H1 (cell line): ENCODE results near the gene CCDC33. TPM values are rescaled to one million over a fixed set of nuclear protein-coding genes. Genes with fewer than 3 reads are reported as not detected.

ENCODE experiments used
- ATF3 ChIP-seq: IDR thresholded peaks from 2 replicates; pipeline ENCODE4 v1.6.1; 2011; ENCODE audit warnings: low read depth, mild to moderate bottlenecking, low read length; ENCODE audit not compliant: insufficient read depth
- CBX8 ChIP-seq: fragments of 300-800, 300-1000 bp; sonication (generic); IDR thresholded peaks from 2 replicates; pipeline ENCODE4 v1.7.1; 2016; ENCODE audit warnings: low read depth, low read length, borderline replicate concordance
- CHD2 ChIP-seq: IDR thresholded peaks from 2 replicates; pipeline ENCODE4 v1.6.1; 2012; ENCODE audit warnings: low read length, improper control_type of control experiment
- E2F6 ChIP-seq: IDR thresholded peaks from 2 replicates; pipeline ENCODE4 v1.6.1; 2012; ENCODE audit warnings: inconsistent platforms
- EP300 ChIP-seq, 2 experiments: IDR thresholded peaks; 1 replicate in 1 of 2; 2 replicates in 1 of 2; pipeline ENCODE4 v1.6.1; 2011 to 2012; ENCODE audit warnings: low read depth in 2 of 2, low read length in 2 of 2, mild to moderate bottlenecking in 2 of 2, borderline replicate concordance in 1 of 2, inconsistent platforms in 1 of 2, moderate library complexity in 1 of 2
- EZH2 ChIP-seq: fragments of 200-600 bp; sonication (generic); IDR thresholded peaks from 2 replicates; pipeline ENCODE4 v1.7.1; 2012; ENCODE audit warnings: low read depth, mild to moderate bottlenecking, moderate library complexity, low read length, inconsistent platforms; ENCODE audit not compliant: severe bottlenecking
- GABPA ChIP-seq: IDR thresholded peaks from 2 replicates; pipeline ENCODE4 v1.6.1; 2011; ENCODE audit warnings: mild to moderate bottlenecking, low read length, moderate library complexity, borderline replicate concordance; ENCODE audit not compliant: insufficient read depth
- GTF2F1 ChIP-seq: IDR thresholded peaks from 2 replicates; pipeline ENCODE4 v1.6.1; 2012; ENCODE audit warnings: low read depth, low read length, improper control_type of control experiment, borderline replicate concordance
- KDM1A ChIP-seq: fragments of 200-600, 300-600 bp; sonication (generic); IDR thresholded peaks from 2 replicates; pipeline ENCODE4 v1.7.1; 2016; ENCODE audit warnings: mild to moderate bottlenecking, low read length, borderline replicate concordance
- SAP30 ChIP-seq: fragments of 300-600 bp; sonication (generic); IDR thresholded peaks from 2 replicates; pipeline ENCODE4 v1.7.1; 2012; ENCODE audit warnings: low read length, moderate library complexity, mild to moderate bottlenecking, inconsistent platforms; ENCODE audit not compliant: insufficient read depth, insufficient replicate concordance
- SP2 ChIP-seq: IDR thresholded peaks from 2 replicates; pipeline ENCODE4 v1.6.1; 2012; ENCODE audit warnings: mild to moderate bottlenecking, low read length, inconsistent platforms
- SP4 ChIP-seq: IDR thresholded peaks from 2 replicates; pipeline ENCODE4 v1.6.1; 2012; ENCODE audit warnings: low read length, inconsistent platforms
- TEAD4 ChIP-seq: IDR thresholded peaks from 2 replicates; pipeline ENCODE4 v1.6.1; 2012; ENCODE audit warnings: low read depth, low read length, inconsistent platforms, mixed read lengths
- USF2 ChIP-seq: IDR thresholded peaks from 2 replicates; pipeline ENCODE4 v1.6.1; 2011; ENCODE audit warnings: low read length, improper control_type of control experiment
- polyA plus RNA-seq, 7 experiments: library from polyadenylated mRNA; depleted of rRNA in 3 of 7; stranded (reverse) in 5 of 7; unstranded in 2 of 7; fragments of >200 nt in 5 of 7; fragments of 200-250 nt in 2 of 7; gene quantifications; 1 replicate in 5 of 7; 2 replicates in 1 of 7; 4 replicates in 1 of 7; pipeline versions ENCODE4 v1.2.1 to v1.2.3, GENCODE V29; 2011 to 2013; ENCODE audit warnings: missing spikeins in 2 of 7, mixed read lengths in 2 of 7
- total RNA-seq: library from RNA; stranded (reverse); fragmentation: NEBNext Ultra II Directional; extraction: Animal tissue kit (Norgen Biotek cat#: 25700); gene quantifications from 2 replicates; pipeline ENCODE4 v1.2.1, GENCODE V29; 2021

The CCDC33 gene
- total and polyA plus RNA-seq, 2 of the 8 experiments (the other 6 are each of a cell fraction or from before 2014, with no cell fraction given) = 2.0 to 2.7 TPM

- TF ChIP-seq CBX8 = no peak
- peak; percentile 49; the same call in 1 of the 2 replicates for TF ChIP-seq E2F6
- no peak for TF ChIP-seq EZH2
- TF ChIP-seq USF2 = no peak
- peak; percentile 62; the same call in 1 of the 2 replicates for TF ChIP-seq GABPA
- TF ChIP-seq EP300 (IDR thresholded peaks at IDR 0.05; ENCODE audit: borderline replicate concordance in 1 of 2, low read depth in 2 of 2, low read length in 2 of 2) = no peak
- no peak for TF ChIP-seq TEAD4
- no peak for TF ChIP-seq SP2
- TF ChIP-seq SP4 = no peak
- peak; percentile 94 for TF ChIP-seq SAP30
- TF ChIP-seq KDM1A = no peak
- no peak for TF ChIP-seq GTF2F1
- no peak for TF ChIP-seq ATF3
- no peak for TF ChIP-seq CHD2
Measured at GRCh38 chr15:74291101-74292071, 55.3 kb downstream of the CCDC33 start (continued).
